H9 (cell line): Measurements from ENCODE around the gene LCE3B. TPM values are rescaled to one million over a fixed set of nuclear protein-coding genes. Genes with fewer than 3 reads are reported as not detected.
A peak's percentile ranks its signal among the peaks of the same experiment; 100 is the strongest.

Experiments
- DNase-seq: peaks from one replicate; pipeline ENCODE4 v3.0.0-alpha.2; 2017
- H2AFZ ChIP-seq: one replicate; pipeline ENCODE4 v1.6.1; 2013; ENCODE audit warnings: mild to moderate bottlenecking, low read length, control low read depth, moderate library complexity
- H2AK5ac ChIP-seq: 2 replicates; pipeline ENCODE4 v1.6.1; 2013; ENCODE audit warnings: low read length, control low read depth, mixed read lengths; ENCODE audit not compliant: insufficient read length
- H2BK120ac ChIP-seq: one replicate; pipeline ENCODE4 v1.6.1; 2013; ENCODE audit warnings: low read depth, mild to moderate bottlenecking, low read length, control low read depth, inconsistent platforms; ENCODE audit not compliant: poor library complexity, severe bottlenecking
- H2BK12ac ChIP-seq: 2 replicates; pipeline ENCODE4 v1.6.1; 2013; ENCODE audit warnings: low read length, control low read depth, mixed read lengths, low read depth; ENCODE audit not compliant: insufficient read length
- H2BK15ac ChIP-seq: 2 replicates; pipeline ENCODE4 v1.6.1; 2013; ENCODE audit warnings: low read depth, low read length, control low read depth
- H2BK20ac ChIP-seq: one replicate; pipeline ENCODE4 v1.6.1; 2013; ENCODE audit warnings: low read depth, mild to moderate bottlenecking, low read length, control low read depth, inconsistent platforms; ENCODE audit not compliant: poor library complexity, severe bottlenecking
- H2BK5ac ChIP-seq: 2 replicates; pipeline ENCODE4 v1.6.1; 2013; ENCODE audit warnings: low read length, control low read depth, mixed read lengths; ENCODE audit not compliant: insufficient read length
- H3K14ac ChIP-seq: 2 replicates; pipeline ENCODE4 v1.6.1; 2013; ENCODE audit warnings: low read length, control low read depth; ENCODE audit not compliant: insufficient read depth
- H3K18ac ChIP-seq: 2 replicates; pipeline ENCODE4 v1.6.1; 2013; ENCODE audit warnings: low read depth, mild to moderate bottlenecking, mixed read lengths, low read length, control low read depth; ENCODE audit not compliant: insufficient read length
- H3K23ac ChIP-seq: 2 replicates; pipeline ENCODE4 v1.6.1; 2013; ENCODE audit warnings: low read length, control low read depth, mixed read lengths, low read depth; ENCODE audit not compliant: insufficient read length
- H3K23me2 ChIP-seq: 2 replicates; pipeline ENCODE4 v1.6.1; 2013; ENCODE audit warnings: low read depth, mild to moderate bottlenecking, mixed read lengths, low read length, control low read depth; ENCODE audit not compliant: insufficient read length, poor library complexity, severe bottlenecking
- H3K27ac ChIP-seq: 2 replicates; pipeline ENCODE4 v1.5.1; 2013; ENCODE audit warnings: low read length, control low read depth, mixed read lengths, low read depth; ENCODE audit not compliant: insufficient read length
- H3K27me3 ChIP-seq: 2 replicates; pipeline ENCODE4 v1.6.1; 2013; ENCODE audit warnings: low read length, control low read depth, inconsistent platforms; ENCODE audit not compliant: insufficient read depth
- H3K4ac ChIP-seq: 2 replicates; pipeline ENCODE4 v1.6.1; 2013; ENCODE audit warnings: low read depth, mild to moderate bottlenecking, control low read depth, inconsistent platforms, low read length, moderate library complexity
- H3K4me1 ChIP-seq: 2 replicates; pipeline ENCODE4 v1.6.1; 2013; ENCODE audit warnings: low read length, control low read depth, inconsistent platforms; ENCODE audit not compliant: insufficient read depth
- H3K4me2 ChIP-seq: 2 replicates; pipeline ENCODE4 v1.6.1; 2013; ENCODE audit warnings: low read length, control low read depth, mixed read lengths; ENCODE audit not compliant: insufficient read length, insufficient read depth
- H3K56ac ChIP-seq: 2 replicates; pipeline ENCODE4 v1.6.1; 2013; ENCODE audit warnings: low read depth, mild to moderate bottlenecking, mixed read lengths, low read length, control low read depth; ENCODE audit not compliant: insufficient read length
- H3K79me1 ChIP-seq: 2 replicates; pipeline ENCODE4 v1.6.1; 2013; ENCODE audit warnings: low read depth, mild to moderate bottlenecking, moderate library complexity, low read length, control low read depth, inconsistent platforms; ENCODE audit not compliant: insufficient read depth, poor library complexity, severe bottlenecking
- H3K79me2 ChIP-seq: 2 replicates; pipeline ENCODE4 v1.6.1; 2013; ENCODE audit warnings: low read length, control low read depth, inconsistent platforms; ENCODE audit not compliant: insufficient read depth
- H3K9ac ChIP-seq: 2 replicates; pipeline ENCODE4 v1.6.1; 2013; ENCODE audit warnings: low read length, control low read depth, mixed read lengths; ENCODE audit not compliant: insufficient read length; ENCODE audit errors: extremely low read depth
- H3K9me3 ChIP-seq: one replicate; pipeline ENCODE4 v1.6.1; 2013; ENCODE audit warnings: low read depth, low read length, inconsistent platforms; ENCODE audit not compliant: control insufficient read depth
- H3T11ph ChIP-seq: one replicate; pipeline ENCODE4 v1.6.1; 2013; ENCODE audit warnings: mild to moderate bottlenecking, low read length, control low read depth, inconsistent platforms
- H4K20me1 ChIP-seq: one replicate; pipeline ENCODE4 v1.6.1; 2013; ENCODE audit not compliant: control insufficient read depth, insufficient read length, insufficient read depth
- H4K5ac ChIP-seq: 2 replicates; pipeline ENCODE4 v1.6.1; 2013; ENCODE audit warnings: low read depth, mild to moderate bottlenecking, mixed read lengths, low read length, control low read depth; ENCODE audit not compliant: insufficient read length
- H4K8ac ChIP-seq: replicated peaks from 2 replicates; pipeline ENCODE4 v1.6.1; 2013; ENCODE audit warnings: low read length, control low read depth, mixed read lengths, low read depth; ENCODE audit not compliant: insufficient read length
- H4K91ac ChIP-seq: 2 replicates; pipeline ENCODE4 v1.6.1; 2013; ENCODE audit warnings: low read depth, mild to moderate bottlenecking, moderate library complexity, mixed read lengths, low read length, control low read depth; ENCODE audit not compliant: insufficient read length
- H3K27ac Mint-ChIP-seq, 3 experiments: 2 replicates in 2 of 3; 3 replicates in 1 of 3; pipeline ENCODE4 v1.8.0; 2020 to 2021; ENCODE audit warnings: mixed read lengths in 3 of 3, mild to moderate bottlenecking in 1 of 3, moderate library complexity in 1 of 3
- H3K27me3 Mint-ChIP-seq: 2 replicates; pipeline ENCODE4 v1.8.0; 2021; ENCODE audit warnings: low read depth, mild to moderate bottlenecking, moderate library complexity, mixed read lengths
- H3K36me3 Mint-ChIP-seq, 3 experiments: 2 replicates in 2 of 3; 3 replicates in 1 of 3; pipeline ENCODE4 v1.8.0; 2020 to 2021; ENCODE audit warnings: low read depth in 3 of 3, mixed read lengths in 3 of 3; ENCODE audit not compliant: insufficient read depth in 1 of 3
- H3K4me1 Mint-ChIP-seq, 2 experiments: 2 replicates each; pipeline ENCODE4 v1.8.0; 2020; ENCODE audit warnings: mixed read lengths in 2 of 2
- H3K4me3 Mint-ChIP-seq, 2 experiments: 2 replicates in 1 of 2; 3 replicates in 1 of 2; pipeline ENCODE4 v1.8.0; 2020 to 2021; ENCODE audit warnings: mild to moderate bottlenecking in 2 of 2, mixed read lengths in 2 of 2, moderate library complexity in 1 of 2
- H3K9me3 Mint-ChIP-seq, 2 experiments: 2 replicates in 1 of 2; 3 replicates in 1 of 2; pipeline ENCODE4 v1.8.0; 2020; ENCODE audit warnings: mild to moderate bottlenecking in 2 of 2, mixed read lengths in 2 of 2, moderate library complexity in 1 of 2
- CTCF ChIP-seq: fragments of 200-600 bp; sonication (generic); conservative IDR thresholded peaks from 3 replicates; pipeline ENCODE4 v1.8.0; 2021; ENCODE audit warnings: antibody characterized with exemption, mild to moderate bottlenecking
- WGBS: extraction: QIAGEN DNeasy Blood & Tissue Kit; methylation state at CpG from one replicate; pipeline ENCODE4 v1.1.7; 2013; ENCODE audit warnings: missing lambda C conversion rate, low lambda C conversion rate, mixed read lengths; ENCODE audit not compliant: insufficient read length; ENCODE audit errors: extremely low coverage; 5-methylcytosine and 5-hydroxymethylcytosine counted together
- total RNA-seq: library from RNA; stranded (reverse); gene quantifications from 2 replicates; pipeline ENCODE4 v1.2.1, GENCODE V29; 2021

LCE3B gene
- total RNA-seq, 1 experiment from 2014 or later = not detected

- Histone ChIP-seq H2BK15ac (no peak overlapping the region), H3K79me2 (no peaks in the 10 kb centered on the region), H2BK120ac (no peak overlapping the region), H4K20me1 (no peaks in the 10 kb centered on the region), H3K14ac (no peak overlapping the region), H4K91ac (no peak overlapping the region), H2AK5ac (no peak overlapping the region), H3K4ac (no peak overlapping the region), H3K23ac (no peak overlapping the region), H2BK20ac (no peak overlapping the region), H3K9me3 (peaks cover 76% of the 10 kb centered on the region), H3K79me1 (no peaks in the 10 kb centered on the region), H3K27me3 (no peaks in the 10 kb centered on the region), H2AFZ (no peak overlapping the region), H4K5ac (no peak overlapping the region), H4K8ac (no peak overlapping the region), H3K18ac (no peak overlapping the region), H3T11ph (no peak overlapping the region), H3K27ac (no peak overlapping the region), H3K56ac (no peak overlapping the region), H2BK12ac (no peak overlapping the region), H3K9ac (no peak overlapping the region), H2BK5ac (no peak overlapping the region), H3K4me2 (no peak overlapping the region), H3K23me2 (no peaks in the 10 kb centered on the region), H3K4me1 (no peaks in the 10 kb centered on the region)
- H3K27me3 Mint-ChIP-seq = no peaks in the 10 kb centered on the region; the same call in 1 of the 2 replicates
- peaks cover 0 to 19% (median 9%) of the 10 kb centered on the region in 3 experiments; a peak in 5 of 7 replicates for H3K36me3 Mint-ChIP-seq
- WGBS = no CpG with 5 or more reads among the region's 10 CpGs
- peak; percentile 59 for TF ChIP-seq CTCF
- peak; percentile 34 for DNase-seq
- H3K4me1 Mint-ChIP-seq = no peaks in the 10 kb centered on the region
- no peak overlapping the region for H3K4me3 Mint-ChIP-seq
- H3K27ac Mint-ChIP-seq = no peak overlapping the region
- H3K9me3 Mint-ChIP-seq = peaks cover 89 to 94% of the 10 kb centered on the region in 2 experiments
Measured at GRCh38 chr1:152654110-152654509, 40.5 kb downstream of the LCE3B start.
